Muscle layer of duodenum (tissue), 2 donors: Measurements from ENCODE around the gene KLHL9.

Experiments
- H3K27ac ChIP-seq: one replicate; pipeline ENCODE4 v1.7.0; 2013; ENCODE audit warnings: mild to moderate bottlenecking, low read length
- H3K27me3 ChIP-seq: one replicate; pipeline ENCODE4 v1.7.0; 2013; ENCODE audit warnings: low read depth, mild to moderate bottlenecking, control low read depth, low read length
- H3K36me3 ChIP-seq, 2 donors: one replicate each; pipeline ENCODE4 v1.7.0; 2013; ENCODE audit warnings: low read length in 2 of 2, control low read depth in 1 of 2, mild to moderate bottlenecking in 1 of 2; ENCODE audit not compliant: insufficient read depth in 2 of 2, control insufficient read depth in 1 of 2
- H3K4me1 ChIP-seq, 2 donors: one replicate each; pipeline ENCODE4 v1.7.0; 2013; ENCODE audit warnings: low read length in 2 of 2, mild to moderate bottlenecking in 2 of 2, control low read depth in 1 of 2, moderate library complexity in 1 of 2; ENCODE audit not compliant: insufficient read depth in 2 of 2, control insufficient read depth in 1 of 2
- H3K4me3 ChIP-seq, 2 donors: one replicate each; pipeline ENCODE4 v1.7.0; 2013; ENCODE audit warnings: low read length in 2 of 2, low read depth in 1 of 2, mild to moderate bottlenecking in 1 of 2
- H3K9me3 ChIP-seq, 2 donors: one replicate each; pipeline ENCODE4 v1.7.0; 2013; ENCODE audit warnings: low read length in 2 of 2, control low read depth in 1 of 2, mild to moderate bottlenecking in 1 of 2; ENCODE audit not compliant: control insufficient read depth in 1 of 2
- donor health status: healthy.

Gene KLHL9

GRCh38 chr9:21316032-21316842, 19.0 kb downstream of the KLHL9 start:
- H3K27me3 ChIP-seq: no peaks in the 10 kb centered on the region
- H3K27ac ChIP-seq: no peak overlapping the region
- H3K4me3 ChIP-seq: no peak overlapping the region
- H3K36me3 ChIP-seq: no peaks in the 10 kb centered on the region
- H3K9me3 ChIP-seq: no peaks in the 10 kb centered on the region
- peaks cover 0 to 6% of the 10 kb centered on the region in 2 donors for H3K4me1 ChIP-seq

GRCh38 chr9:21314152-21314551, 21.1 kb downstream of the KLHL9 start:
- peaks cover 0 to 6% of the 10 kb centered on the region in 2 donors for H3K4me1 ChIP-seq
- no peaks in the 10 kb centered on the region for H3K27me3 ChIP-seq
- no peaks in the 10 kb centered on the region for H3K9me3 ChIP-seq
- no peaks in the 10 kb centered on the region for H3K36me3 ChIP-seq
- no peak overlapping the region for H3K27ac ChIP-seq
- H3K4me3 ChIP-seq: no peak overlapping the region

DNA sequence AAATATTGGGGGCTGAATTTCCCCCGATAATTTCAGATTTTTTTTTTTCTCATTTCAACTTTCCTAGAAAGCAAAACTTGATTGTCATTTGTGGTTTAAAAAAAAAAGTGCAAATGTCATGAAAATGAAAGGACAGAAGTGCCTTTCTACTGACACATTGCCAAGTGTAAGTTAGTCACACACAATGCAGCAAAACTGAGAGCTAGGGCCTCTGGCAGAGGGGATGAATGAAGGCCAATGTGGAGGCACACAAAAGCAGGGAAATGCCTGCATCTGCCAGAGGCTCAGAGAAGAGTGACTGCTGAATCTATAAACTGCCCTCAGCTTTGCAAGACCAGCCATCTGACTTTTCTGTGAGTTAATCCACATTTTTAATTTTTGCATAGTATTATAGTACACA, 23.3 kb downstream of the KLHL9 start:
- Histone ChIP-seq H3K4me1 (peaks cover 0 to 4% of the 10 kb centered on the region in 2 donors), H3K27me3 (no peaks in the 10 kb centered on the region), H3K9me3 (no peaks in the 10 kb centered on the region), H3K4me3 (no peak overlapping the region), H3K27ac (no peak overlapping the region), H3K36me3 (no peaks in the 10 kb centered on the region)

GRCh38 chr9:21305213-21305612, 30.0 kb downstream of the KLHL9 start, which contains the start of gene IFNA5:
TSS of gene IFNA5 (minus strand) at chr9:21305313. CDS start at chr9:21305256, 57 bp downstream.
- Histone ChIP-seq H3K4me1 (no peaks in the 10 kb centered on the region), H3K9me3 (no peaks in the 10 kb centered on the region), H3K27me3 (no peaks in the 10 kb centered on the region), H3K27ac (no peak within 1 kb of the TSS), H3K4me3 (no peak within 1 kb of the TSS), H3K36me3 (no peaks in the 10 kb centered on the region)

DNA sequence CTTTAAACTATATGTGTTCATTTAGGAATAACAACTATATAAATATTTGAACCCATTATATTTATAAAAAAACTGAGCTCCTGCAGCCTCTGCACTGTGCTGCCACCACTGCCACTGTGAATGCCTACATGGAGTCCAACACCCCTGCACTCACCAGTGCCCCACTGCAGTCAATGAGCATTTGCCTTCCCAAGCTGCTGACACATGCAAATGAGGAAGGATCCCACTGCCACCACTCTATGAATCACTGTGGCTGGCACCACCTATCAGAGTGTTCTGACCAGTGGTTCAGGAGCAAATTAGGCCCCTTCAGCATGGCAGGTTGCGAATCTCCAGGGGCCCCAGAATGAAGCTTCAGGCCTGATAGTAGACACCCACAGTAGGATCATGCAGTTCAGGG, 39.2 kb downstream of the KLHL9 start:
- H3K27ac ChIP-seq: no peak overlapping the region
- H3K27me3 ChIP-seq: no peaks in the 10 kb centered on the region
- H3K4me1 ChIP-seq: no peaks in the 10 kb centered on the region
- no peaks in the 10 kb centered on the region for H3K9me3 ChIP-seq
- H3K4me3 ChIP-seq: no peak overlapping the region
- no peaks in the 10 kb centered on the region for H3K36me3 ChIP-seq

- H3K27me3 ChIP-seq: no peaks in the 10 kb centered on the region
- H3K9me3 ChIP-seq: no peaks in the 10 kb centered on the region
- no peak overlapping the region for H3K27ac ChIP-seq
- no peaks in the 10 kb centered on the region for H3K4me1 ChIP-seq
- H3K4me3 ChIP-seq: no peak overlapping the region
- H3K36me3 ChIP-seq: no peaks in the 10 kb centered on the region
Measured at GRCh38 chr9:21294904-21295538, 40.2 kb downstream of the KLHL9 start.

DNA sequence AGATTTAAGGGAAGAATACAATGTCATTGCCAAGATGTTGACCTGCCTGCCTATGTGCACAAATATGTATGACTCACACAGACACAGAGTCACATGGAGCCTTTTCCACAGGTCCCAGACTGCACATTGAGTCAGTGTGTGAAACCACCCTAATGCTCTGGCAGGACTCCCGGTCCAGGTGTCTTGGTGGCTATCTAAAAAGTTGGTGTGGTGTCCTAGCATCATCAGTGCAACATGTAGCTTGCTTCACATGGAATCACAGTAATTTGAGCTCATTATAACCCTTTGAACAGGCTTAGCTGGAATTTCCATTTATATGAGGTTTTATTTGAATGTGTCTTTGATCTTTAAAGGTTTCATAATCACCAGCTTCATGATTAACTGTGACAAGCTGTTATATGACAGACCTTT, 40.8 kb downstream of the KLHL9 start:
- no peaks in the 10 kb centered on the region for H3K4me1 ChIP-seq

DNA sequence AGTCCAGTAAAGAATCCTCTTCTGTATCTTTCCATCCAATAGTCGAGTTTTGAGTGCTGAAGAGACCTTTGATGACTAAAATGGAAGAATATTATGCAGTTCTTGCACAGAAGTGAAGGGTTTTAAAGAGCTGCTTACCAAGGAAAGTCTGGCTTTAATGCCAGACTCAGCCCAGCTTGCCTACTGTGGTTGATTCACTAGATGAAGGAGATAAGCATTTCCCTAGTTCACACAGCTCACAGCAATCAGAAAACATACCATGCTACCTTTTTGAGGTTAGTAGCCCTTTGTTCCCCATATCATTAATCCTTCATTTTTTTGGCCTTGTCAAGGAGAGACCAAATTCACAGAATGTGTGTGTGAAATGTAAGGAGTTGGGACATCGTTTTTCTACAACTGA, 45.4 kb downstream of the KLHL9 start:
- H3K27me3 ChIP-seq: no peaks in the 10 kb centered on the region
- H3K4me3 ChIP-seq: no peak overlapping the region
- no peak overlapping the region for H3K27ac ChIP-seq
- no peaks in the 10 kb centered on the region for H3K4me1 ChIP-seq
- no peaks in the 10 kb centered on the region for H3K9me3 ChIP-seq
- no peaks in the 10 kb centered on the region for H3K36me3 ChIP-seq

More for the DNA sequence above, 40.8 kb downstream of the KLHL9 start:
- Histone ChIP-seq H3K36me3 (no peaks in the 10 kb centered on the region), H3K4me3 (no peak overlapping the region), H3K27ac (no peak overlapping the region), H3K9me3 (no peaks in the 10 kb centered on the region), H3K27me3 (no peaks in the 10 kb centered on the region)

- Histone ChIP-seq H3K4me3 (no peak overlapping the region), H3K27me3 (no peaks in the 10 kb centered on the region), H3K4me1 (no peaks in the 10 kb centered on the region), H3K9me3 (no peaks in the 10 kb centered on the region), H3K36me3 (no peaks in the 10 kb centered on the region), H3K27ac (no peak overlapping the region)
Measured at GRCh38 chr9:21287280-21287679, 47.9 kb downstream of the KLHL9 start.

DNA sequence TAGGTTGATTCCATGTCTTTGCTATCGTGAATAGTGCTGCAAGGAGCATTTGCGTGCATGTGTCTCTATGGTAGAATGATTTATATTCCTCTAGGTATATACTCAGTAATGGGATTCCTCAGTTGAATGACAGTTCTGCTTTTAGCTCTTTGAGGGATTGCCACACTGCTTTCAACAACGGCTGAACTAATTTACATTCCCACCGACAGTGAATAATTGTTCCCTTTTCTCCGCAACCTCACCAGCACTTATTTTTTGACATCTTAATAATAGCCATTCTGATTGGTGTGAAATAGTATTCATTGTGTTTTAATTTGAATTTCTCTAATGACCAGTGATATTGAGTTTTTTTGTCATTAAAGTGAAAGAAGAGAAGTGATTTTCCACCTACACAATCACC, 48.5 kb downstream of the KLHL9 start:
- H3K4me3 ChIP-seq: no peak overlapping the region
- no peaks in the 10 kb centered on the region for H3K4me1 ChIP-seq

DNA sequence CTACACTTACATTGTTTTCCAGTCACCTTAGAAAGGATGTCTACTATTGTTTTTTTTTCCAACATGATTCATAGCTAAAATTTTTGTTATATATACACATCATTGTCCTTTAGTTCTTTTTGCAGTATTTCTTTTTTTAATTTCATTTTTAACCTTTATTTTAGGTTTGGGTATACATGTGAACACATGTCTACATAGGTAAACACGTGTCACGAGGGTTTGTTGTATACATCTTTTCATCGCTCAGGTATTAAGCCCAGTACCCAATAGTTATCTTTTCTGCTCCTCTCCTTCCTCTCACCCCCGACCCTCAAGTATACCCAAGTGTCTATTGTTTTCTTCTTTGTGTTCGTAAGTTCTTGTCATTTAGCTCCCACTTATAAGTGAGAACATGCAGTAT, 49.1 kb downstream of the KLHL9 start:
- Histone ChIP-seq H3K9me3 (no peaks in the 10 kb centered on the region), H3K4me3 (no peak overlapping the region), H3K4me1 (no peaks in the 10 kb centered on the region), H3K27ac (no peak overlapping the region), H3K27me3 (no peaks in the 10 kb centered on the region), H3K36me3 (no peaks in the 10 kb centered on the region)

More for the DNA sequence above, 48.5 kb downstream of the KLHL9 start:
- no peaks in the 10 kb centered on the region for H3K9me3 ChIP-seq
- no peaks in the 10 kb centered on the region for H3K27me3 ChIP-seq
- no peak overlapping the region for H3K27ac ChIP-seq
- H3K36me3 ChIP-seq: no peaks in the 10 kb centered on the region
